Activated CD8-positive, alpha-beta T cell treated with anti-CD3 and anti-CD28 coated beads, Interleukin-2, amount 10 ng/mL, durations not matched to agents 7 days and 5 days (primary cell): ENCODE measurements around the gene ZFP36L1. TPM values are rescaled to one million over a fixed set of nuclear protein-coding genes. Genes with fewer than 3 reads are reported as not detected.
A peak's percentile ranks its signal among the peaks of the same experiment; 100 is the strongest.
"Not testable (repeated sequence)": the region's sequence is repeated elsewhere in the genome, so short reads cannot be mapped to it uniquely, and the experiment has no call there.

Source experiments
- ATAC-seq: fragments of 150-1000 bp; cut with Tn5 transposase; one replicate; pipeline ENCODE4 v1.10.0; 2021; ENCODE audit warnings: moderate library complexity
- CTCF ChIA-PET: fragments of 350-600 bp; sonication (Branson Sonifier 250); formaldehyde crosslinking; loops from one replicate; lab custom pipeline; 2021; ENCODE audit warnings: antibody characterized with exemption; lab: Charles Lee
- POLR2A ChIA-PET: fragments of 350-600 bp; sonication (Branson Sonifier 250); formaldehyde crosslinking; loops from one replicate; lab custom pipeline; 2021; ENCODE audit warnings: antibody characterized with exemption; lab: Charles Lee
- DNase-seq: peaks from one replicate; pipeline ENCODE4 v3.0.0-alpha.2; 2020
- H3K27ac Mint-ChIP-seq: one replicate; pipeline ENCODE4 v1.8.0; 2021; ENCODE audit warnings: mild to moderate bottlenecking, mixed read lengths
- H3K27me3 Mint-ChIP-seq: one replicate; pipeline ENCODE4 v1.8.0; 2021; ENCODE audit warnings: low read depth, mixed read lengths
- H3K36me3 Mint-ChIP-seq: one replicate; pipeline ENCODE4 v1.8.0; 2021; ENCODE audit warnings: low read depth, mixed read lengths
- H3K4me1 Mint-ChIP-seq: one replicate; pipeline ENCODE4 v1.8.0; 2021; ENCODE audit warnings: low read depth, mixed read lengths
- H3K4me3 Mint-ChIP-seq: one replicate; pipeline ENCODE4 v1.8.0; 2021; ENCODE audit warnings: mild to moderate bottlenecking, mixed read lengths
- H3K9me3 Mint-ChIP-seq: one replicate; pipeline ENCODE4 v1.8.0; 2022; ENCODE audit warnings: mixed read lengths; ENCODE audit not compliant: insufficient read depth
- total RNA-seq, 2 experiments: library from RNA; stranded (reverse); gene quantifications; one replicate each; pipeline ENCODE4 v1.2.3, GENCODE V29; 2021

The ZFP36L1 gene
- total RNA-seq, 2 experiments from 2014 or later, result 63.3 to 73.2 TPM

DNA sequence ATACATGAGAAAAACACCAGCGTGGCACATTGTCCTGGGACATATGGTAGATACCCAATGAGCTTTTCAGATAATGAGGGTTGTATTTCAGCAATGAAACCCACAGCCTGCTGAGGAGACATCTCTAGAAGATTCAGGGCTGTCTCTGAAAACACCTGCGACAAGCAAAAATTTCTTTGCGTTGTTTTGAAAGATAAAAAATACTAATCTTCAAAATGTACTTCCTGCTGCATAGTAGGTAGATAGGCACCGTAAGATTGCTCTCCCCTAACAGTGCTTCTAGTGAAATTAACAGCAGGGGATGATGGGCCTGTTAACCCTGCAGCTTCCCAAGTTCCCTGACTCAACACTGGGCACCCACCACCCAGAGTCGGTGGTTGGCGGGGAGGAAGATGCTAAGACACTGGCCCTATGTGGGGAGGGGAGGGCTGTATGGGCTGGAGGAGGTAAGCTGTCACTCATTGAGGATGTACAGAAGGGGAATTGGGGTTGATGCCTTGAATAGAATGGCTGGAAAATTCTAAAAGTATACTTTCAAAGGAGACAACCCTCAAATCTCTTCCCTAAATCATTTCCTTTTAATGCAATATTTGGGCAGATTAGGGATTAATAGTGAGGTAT lies 20.0 kb downstream of the ZFP36L1 start:
- ChIA-PET POLR2A (interaction anchor here (2.4 kb wide), 1 partner anchor 8 kb away, joined by 25 read pairs; no protein-coding TSS in a partner anchor), CTCF (interaction anchor here (0.7 to 1.4 kb wide), 4 partner anchors 15 to 53 kb away, joined by 3 to 6 read pairs (median 4); no protein-coding TSS in a partner anchor)
- Mint-ChIP-seq H3K4me1 (peaks cover 47% of the 10 kb centered on the region), H3K27ac (peak overlapping the region; percentile 27), H3K27me3 (no peaks in the 10 kb centered on the region), H3K9me3 (peaks cover 9% of the 10 kb centered on the region), H3K4me3 (no peak overlapping the region), H3K36me3 (peaks cover 6% of the 10 kb centered on the region)
- no peak for ATAC-seq
- no peak for DNase-seq

DNA sequence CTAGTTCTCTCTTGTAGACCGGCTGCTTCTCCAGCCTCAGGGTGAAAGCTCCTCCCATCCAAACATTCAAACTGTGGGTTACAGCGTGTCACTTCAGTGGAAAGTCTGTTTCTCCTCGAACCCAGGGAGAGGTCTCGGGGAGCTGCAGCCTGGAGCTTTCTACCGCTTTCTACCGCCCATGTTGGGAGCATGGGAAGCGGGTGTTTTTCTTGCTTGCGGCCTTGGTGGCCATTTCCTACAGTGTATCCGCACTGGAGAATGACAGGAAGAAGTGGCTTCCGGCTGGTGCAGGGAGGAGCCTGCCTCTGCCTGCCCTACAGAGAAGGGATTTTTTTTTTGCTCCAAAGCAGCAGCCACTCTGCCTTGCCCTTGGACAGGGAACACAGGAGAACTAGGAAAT lies 21.2 kb downstream of the ZFP36L1 start:
- POLR2A ChIA-PET, result interaction anchor here (1.0 to 2.4 kb wide), 5 partner anchors 9 to 37 kb away, joined by 3 to 25 read pairs (median 4); partner anchors contain the start of gene ZFP36L1
- Mint-ChIP-seq H3K4me3 (peak overlapping the region; percentile 46), H3K27ac (peak overlapping the region; percentile 68), H3K27me3 (no peaks in the 10 kb centered on the region), H3K4me1 (peaks cover 57% of the 10 kb centered on the region), H3K9me3 (peaks cover 9% of the 10 kb centered on the region), H3K36me3 (peaks cover 6% of the 10 kb centered on the region)
- DNase-seq (peak; percentile 47), ATAC-seq (peak; percentile 73)
- CTCF ChIA-PET, result interaction anchor here (0.7 to 1.4 kb wide), 3 partner anchors 9 to 52 kb away, joined by 4 to 6 read pairs (median 4); no protein-coding TSS in a partner anchor

DNA sequence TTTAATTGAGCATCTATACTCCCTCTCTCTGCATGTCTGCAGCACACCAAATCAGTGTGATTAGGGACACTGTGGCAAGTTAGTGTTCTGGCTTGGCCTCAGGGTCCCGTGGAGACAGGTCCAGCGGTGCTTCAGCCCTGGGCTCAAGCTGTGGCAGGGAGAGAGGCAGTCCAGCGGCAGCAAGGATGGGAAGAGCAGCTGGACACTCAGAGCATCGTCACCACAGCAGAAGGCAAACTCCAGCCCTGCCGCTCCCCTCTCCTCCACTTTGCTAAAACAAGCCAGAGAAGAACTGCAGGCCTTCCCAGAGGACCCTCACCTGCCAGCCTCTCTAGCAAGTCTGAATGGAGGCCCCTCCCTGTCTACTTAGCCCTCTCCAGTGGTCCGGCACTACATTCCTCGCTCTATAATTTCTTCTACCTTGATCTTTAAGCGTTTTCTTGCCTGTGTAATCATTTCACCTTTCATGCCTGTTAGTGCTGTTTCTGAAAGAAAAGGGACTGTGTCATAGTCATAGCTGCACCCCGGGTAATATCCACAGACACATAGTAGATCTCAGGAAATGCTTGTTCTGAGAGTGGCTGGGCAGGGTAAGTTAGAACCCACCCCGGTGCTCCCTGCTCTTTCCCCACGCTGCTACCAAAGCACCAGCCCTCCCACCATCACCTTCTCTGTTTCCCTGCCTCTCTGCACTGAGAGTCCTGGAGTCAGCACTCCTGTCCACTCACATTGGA lies 22.1 kb downstream of the ZFP36L1 start:
- peaks cover 6% of the 10 kb centered on the region for H3K36me3 Mint-ChIP-seq
- peaks cover 9% of the 10 kb centered on the region for H3K9me3 Mint-ChIP-seq
- ChIA-PET CTCF (no interaction called here), POLR2A (interaction anchor here (1.0 to 2.4 kb wide), 4 partner anchors 10 to 36 kb away, joined by 3 to 25 read pairs (median 4); partner anchors contain the start of gene ZFP36L1)
- H3K27ac Mint-ChIP-seq, result peak overlapping the region; percentile 68
- peaks cover 57% of the 10 kb centered on the region for H3K4me1 Mint-ChIP-seq
- no peak overlapping the region for H3K4me3 Mint-ChIP-seq
- DNase-seq, result no peak
- H3K27me3 Mint-ChIP-seq, result no peaks in the 10 kb centered on the region
- ATAC-seq, result no peak

- Mint-ChIP-seq H3K36me3 (peaks cover 6% of the 10 kb centered on the region), H3K27me3 (no peaks in the 10 kb centered on the region), H3K9me3 (peaks cover 4% of the 10 kb centered on the region), H3K4me3 (no peak overlapping the region), H3K27ac (peak overlapping the region; percentile 3), H3K4me1 (peaks cover 58% of the 10 kb centered on the region)
- ATAC-seq, result no peak
- ChIA-PET POLR2A (no interaction called here), CTCF (interaction anchor here (0.9 kb wide), 1 partner anchor 8 kb away, joined by 3 read pairs; no protein-coding TSS in a partner anchor)
- DNase-seq, result no peak
Measured at GRCh38 chr14:68770051-68770450, 22.8 kb downstream of the ZFP36L1 start.

- Mint-ChIP-seq H3K9me3 (no peaks in the 10 kb centered on the region), H3K27me3 (peaks cover under 1% of the 10 kb centered on the region), H3K4me3 (no peak overlapping the region), H3K4me1 (peaks cover 55% of the 10 kb centered on the region), H3K27ac (no peak overlapping the region), H3K36me3 (no peaks in the 10 kb centered on the region)
- DNase-seq (no peak), ATAC-seq (no peak)
- POLR2A ChIA-PET, result interaction anchor here (1.3 kb wide), 1 partner anchor 17 kb away, joined by 3 read pairs; no protein-coding TSS in a partner anchor
- CTCF ChIA-PET, result interaction anchor here (2.2 kb wide), 1 partner anchor 10 kb away, joined by 5 read pairs; no protein-coding TSS in a partner anchor
Measured at GRCh38 chr14:68768316-68768715, 24.6 kb downstream of the ZFP36L1 start.

DNA sequence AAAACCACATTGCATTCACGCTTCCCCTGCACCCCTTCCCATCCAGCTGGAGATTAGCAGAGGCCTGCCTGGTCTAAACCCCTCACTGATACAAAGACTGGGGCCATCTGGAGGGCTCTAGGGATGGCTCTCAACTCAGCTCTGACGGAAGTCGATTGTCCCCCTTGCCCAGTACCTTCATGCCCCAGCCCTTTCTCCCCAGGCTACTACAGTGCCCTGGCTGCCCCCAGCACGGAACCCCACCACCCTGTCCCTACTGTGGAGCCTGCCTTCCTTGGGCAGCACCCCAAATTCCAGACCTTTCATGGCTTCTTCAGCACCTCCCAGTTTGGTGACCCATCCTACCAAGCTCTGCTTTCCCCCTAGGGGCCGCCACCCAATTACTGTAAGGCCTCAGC lies 25.6 kb downstream of the ZFP36L1 start:
- peaks cover 47% of the 10 kb centered on the region for H3K4me1 Mint-ChIP-seq
- DNase-seq (no peak), ATAC-seq (no peak)
- peaks cover 1% of the 10 kb centered on the region for H3K27me3 Mint-ChIP-seq
- no peaks in the 10 kb centered on the region for H3K36me3 Mint-ChIP-seq
- no peaks in the 10 kb centered on the region for H3K9me3 Mint-ChIP-seq
- no peak overlapping the region for H3K4me3 Mint-ChIP-seq
- peak overlapping the region; percentile 50 for H3K27ac Mint-ChIP-seq
- CTCF ChIA-PET, result interaction anchor here (0.9 to 2.2 kb wide), 2 partner anchors 11 to 77 kb away, joined by 3 to 5 read pairs; no protein-coding TSS in a partner anchor
- POLR2A ChIA-PET, result interaction anchor here (1.3 kb wide), 1 partner anchor 18 kb away, joined by 3 read pairs; no protein-coding TSS in a partner anchor

DNA sequence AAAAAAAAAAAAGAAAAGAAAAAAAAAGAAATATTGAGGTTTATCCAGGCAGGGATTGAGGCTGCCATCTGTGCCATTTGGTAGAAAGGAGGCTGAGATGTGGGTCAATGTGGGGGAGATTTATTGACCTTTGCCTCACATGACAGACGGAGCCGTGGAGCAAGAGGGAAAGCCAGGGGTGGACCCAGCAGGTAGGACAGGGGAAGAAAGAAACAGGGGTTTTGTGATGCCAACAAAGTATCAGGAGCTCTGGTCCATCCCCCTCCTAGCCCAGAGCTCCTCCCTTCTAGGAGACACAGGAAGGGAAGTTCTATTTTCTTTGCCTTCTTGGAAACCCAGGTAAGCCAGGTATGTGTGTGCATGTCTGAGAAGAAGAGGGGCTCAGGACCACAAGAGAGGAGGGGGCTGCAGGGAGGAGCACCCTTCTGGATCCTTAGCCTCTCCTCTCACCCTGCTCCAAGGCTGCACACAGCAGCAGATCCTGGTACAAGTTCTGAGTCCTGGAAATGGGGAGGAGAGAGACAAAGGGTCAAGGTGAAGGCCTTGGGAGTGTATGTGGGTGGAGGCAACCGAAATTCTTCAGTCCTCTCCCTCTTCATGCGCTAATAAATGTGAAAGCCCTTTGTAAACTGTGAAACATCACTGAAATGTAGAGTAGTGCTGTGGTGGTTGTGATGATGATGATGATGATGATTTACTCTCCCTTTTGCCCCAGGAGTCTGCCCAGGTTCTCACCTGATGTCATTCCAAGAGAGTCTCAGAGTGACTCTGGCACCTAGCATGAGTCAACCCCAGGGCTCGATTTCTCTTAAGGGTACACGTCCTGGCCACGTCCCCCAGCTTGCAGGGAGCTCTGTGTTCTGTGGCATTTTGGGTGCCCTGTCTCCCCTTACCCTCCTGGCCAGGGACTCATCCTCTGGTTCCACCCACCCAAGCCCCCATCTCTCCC lies 26.3 kb downstream of the ZFP36L1 start:
- CTCF ChIA-PET, result interaction anchor here (2.2 kb wide), 1 partner anchor 12 kb away, joined by 5 read pairs; no protein-coding TSS in a partner anchor
- DNase-seq (no peak), ATAC-seq (no peak)
- peaks cover 1% of the 10 kb centered on the region for H3K27me3 Mint-ChIP-seq
- no peaks in the 10 kb centered on the region for H3K36me3 Mint-ChIP-seq
- H3K4me1 Mint-ChIP-seq, result peaks cover 41% of the 10 kb centered on the region
- H3K4me3 Mint-ChIP-seq, result no peak overlapping the region
- peak overlapping the region; percentile 50 for H3K27ac Mint-ChIP-seq
- POLR2A ChIA-PET, result interaction anchor here (1.3 kb wide), 1 partner anchor 19 kb away, joined by 3 read pairs; no protein-coding TSS in a partner anchor
- H3K9me3 Mint-ChIP-seq, result no peaks in the 10 kb centered on the region

GRCh38 chr14:68763843-68764242 lies 29.0 kb downstream of the ZFP36L1 start:
- ATAC-seq, H3K36me3 Mint-ChIP-seq, H3K9me3 Mint-ChIP-seq, H3K27ac Mint-ChIP-seq, POLR2A ChIA-PET, DNase-seq, H3K4me3 Mint-ChIP-seq, H3K27me3 Mint-ChIP-seq: not testable (repeated sequence)
- H3K4me1 Mint-ChIP-seq, result peaks cover 29% of the 10 kb centered on the region
- CTCF ChIA-PET, result interaction anchor here (1.1 kb wide), 1 partner anchor 24 kb away, joined by 3 read pairs; no protein-coding TSS in a partner anchor

DNA sequence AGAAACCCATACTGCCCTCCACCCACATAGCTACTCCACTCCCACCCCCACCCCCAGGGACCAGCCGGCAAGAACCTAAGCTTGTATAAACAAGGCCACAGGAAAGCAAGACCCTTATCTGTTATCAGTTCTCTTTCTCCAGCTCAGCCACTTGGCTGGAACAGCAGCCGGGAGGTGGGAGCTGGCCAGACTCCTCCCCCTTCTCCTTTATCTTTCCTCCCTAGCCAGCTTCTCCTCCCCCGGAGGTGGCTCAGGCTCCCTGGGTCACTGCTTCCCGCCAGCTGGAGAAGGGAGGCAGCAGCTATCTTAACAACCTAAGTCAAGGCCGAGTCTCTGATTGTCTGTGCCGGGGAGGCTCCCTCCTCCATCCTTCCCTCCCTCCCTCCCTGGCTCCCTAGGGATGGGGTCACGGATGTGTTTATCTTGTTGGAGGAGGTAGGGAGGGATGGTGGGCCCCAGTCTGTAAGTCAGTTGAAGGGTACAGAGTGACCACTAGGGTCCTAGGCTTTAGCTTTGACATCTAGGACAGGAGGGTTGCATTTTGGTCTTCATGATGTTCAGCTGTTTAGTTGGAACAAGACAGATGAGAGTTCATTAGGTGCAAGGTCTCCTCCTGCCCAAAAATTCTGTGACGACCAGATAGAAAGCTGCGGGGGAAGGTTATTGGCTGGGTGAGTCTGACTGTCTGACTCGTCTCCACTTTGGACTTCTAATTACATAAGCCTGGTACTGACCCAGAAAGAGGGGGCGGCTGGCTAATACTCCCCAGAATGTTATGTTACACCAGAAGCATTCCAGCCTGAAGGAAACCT lies 29.7 kb downstream of the ZFP36L1 start:
- DNase-seq (no peak), ATAC-seq (no peak)
- no peaks in the 10 kb centered on the region for H3K36me3 Mint-ChIP-seq
- ChIA-PET POLR2A (no interaction called here), CTCF (interaction anchor here (1.0 kb wide), 1 partner anchor 25 kb away, joined by 3 read pairs; no protein-coding TSS in a partner anchor)
- peaks cover 1% of the 10 kb centered on the region for H3K27me3 Mint-ChIP-seq
- no peak overlapping the region for H3K4me3 Mint-ChIP-seq
- no peak overlapping the region for H3K27ac Mint-ChIP-seq
- no peaks in the 10 kb centered on the region for H3K9me3 Mint-ChIP-seq
- H3K4me1 Mint-ChIP-seq, result peaks cover 34% of the 10 kb centered on the region

DNA sequence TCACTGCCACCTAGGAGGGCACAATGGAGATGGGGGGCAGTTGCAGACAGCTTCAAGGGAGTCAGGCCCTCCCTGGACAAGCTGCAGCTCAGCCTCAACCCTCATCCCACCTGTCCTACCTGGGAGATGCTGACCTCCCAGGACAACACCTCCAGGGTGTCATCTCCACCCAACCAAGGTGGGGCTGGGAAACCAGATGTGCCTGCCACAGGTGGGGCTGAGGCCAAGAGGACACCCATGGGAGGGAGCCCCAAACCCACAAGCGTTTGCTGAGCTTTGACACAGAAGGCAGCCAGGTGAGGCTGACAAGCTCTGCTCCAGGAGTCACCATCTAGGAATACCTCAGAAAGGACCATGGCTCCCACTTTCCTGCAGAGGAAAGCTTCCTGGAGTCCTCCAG lies 31.5 kb downstream of the ZFP36L1 start:
- no peak for ATAC-seq
- peaks cover 1% of the 10 kb centered on the region for H3K27me3 Mint-ChIP-seq
- ChIA-PET POLR2A (no interaction called here), CTCF (interaction anchor here (1.2 to 1.4 kb wide), 2 partner anchors 21 to 42 kb away, joined by 4 to 5 read pairs; no protein-coding TSS in a partner anchor)
- H3K36me3 Mint-ChIP-seq, result no peaks in the 10 kb centered on the region
- no peak for DNase-seq
- H3K9me3 Mint-ChIP-seq, result no peaks in the 10 kb centered on the region
- H3K4me1 Mint-ChIP-seq, result peaks cover 35% of the 10 kb centered on the region
- no peak overlapping the region for H3K27ac Mint-ChIP-seq
- H3K4me3 Mint-ChIP-seq, result no peak overlapping the region
